Measurements from ENCODE around the gene ELMOD2. TPM values are rescaled to one million over a fixed set of nuclear protein-coding genes. Genes with fewer than 3 reads are reported as not detected.

ELMOD2 gene
- total and polyA plus RNA-seq, 12 donors, result 13.3 to 48.5 (median 32.9) TPM

DNA sequence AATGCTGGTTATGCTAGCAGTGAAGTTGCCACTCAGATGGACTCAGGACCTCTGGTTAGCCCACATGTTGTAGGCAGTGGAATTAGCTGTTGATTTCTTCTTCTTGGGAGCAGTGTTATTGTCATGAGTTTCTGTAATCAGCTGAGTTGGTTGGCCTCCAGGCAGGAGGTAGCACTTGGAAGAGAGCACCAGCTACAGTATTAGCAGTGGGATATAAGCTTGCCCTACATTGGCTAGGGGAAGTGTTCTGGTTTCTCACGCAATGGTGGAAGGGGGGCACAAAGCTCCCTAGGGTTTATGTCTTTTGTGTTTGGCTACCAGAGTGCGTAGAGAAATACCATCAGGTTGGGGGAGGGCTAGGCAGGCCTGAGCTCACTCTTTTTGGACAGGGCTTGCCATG lies 78.7 kb downstream of the ELMOD2 start:
- H3K27me3 ChIP-seq, result no peaks in the 10 kb centered on the region
- intact Hi-C loops (cut with DNase I), result loop anchor here (10.0 kb wide), 2 partner anchors 238 to 242 kb away; no protein-coding TSS in a partner anchor
- no peaks in the 10 kb centered on the region for H3K36me3 ChIP-seq (replicated peaks in 1 of 2)
- H3K9me3 ChIP-seq (replicated peaks in 1 of 3), result no peaks in the 10 kb centered on the region
- no peak overlapping the region for H3K27ac ChIP-seq
- no peak overlapping the region for H3K4me3 ChIP-seq
- TF ChIP-seq POLR2A (IDR thresholded peaks at IDR 0.05), result no peak
- TF ChIP-seq, protein P1, sequence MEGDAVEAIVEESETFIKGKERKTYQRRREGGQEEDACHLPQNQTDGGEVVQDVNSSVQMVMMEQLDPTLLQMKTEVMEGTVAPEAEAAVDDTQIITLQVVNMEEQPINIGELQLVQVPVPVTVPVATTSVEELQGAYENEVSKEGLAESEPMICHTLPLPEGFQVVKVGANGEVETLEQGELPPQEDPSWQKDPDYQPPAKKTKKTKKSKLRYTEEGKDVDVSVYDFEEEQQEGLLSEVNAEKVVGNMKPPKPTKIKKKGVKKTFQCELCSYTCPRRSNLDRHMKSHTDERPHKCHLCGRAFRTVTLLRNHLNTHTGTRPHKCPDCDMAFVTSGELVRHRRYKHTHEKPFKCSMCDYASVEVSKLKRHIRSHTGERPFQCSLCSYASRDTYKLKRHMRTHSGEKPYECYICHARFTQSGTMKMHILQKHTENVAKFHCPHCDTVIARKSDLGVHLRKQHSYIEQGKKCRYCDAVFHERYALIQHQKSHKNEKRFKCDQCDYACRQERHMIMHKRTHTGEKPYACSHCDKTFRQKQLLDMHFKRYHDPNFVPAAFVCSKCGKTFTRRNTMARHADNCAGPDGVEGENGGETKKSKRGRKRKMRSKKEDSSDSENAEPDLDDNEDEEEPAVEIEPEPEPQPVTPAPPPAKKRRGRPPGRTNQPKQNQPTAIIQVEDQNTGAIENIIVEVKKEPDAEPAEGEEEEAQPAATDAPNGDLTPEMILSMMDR (IDR thresholded peaks at IDR 0.05), result no peak
- DNase-seq, result no peak
- WGBS, 4 donors, result 82 to 91% (median 87%) methylated on average over 2 of the region's 2 CpGs
- H3K4me1 ChIP-seq (replicated peaks in 1 of 2), result no peaks in the 10 kb centered on the region

DNA sequence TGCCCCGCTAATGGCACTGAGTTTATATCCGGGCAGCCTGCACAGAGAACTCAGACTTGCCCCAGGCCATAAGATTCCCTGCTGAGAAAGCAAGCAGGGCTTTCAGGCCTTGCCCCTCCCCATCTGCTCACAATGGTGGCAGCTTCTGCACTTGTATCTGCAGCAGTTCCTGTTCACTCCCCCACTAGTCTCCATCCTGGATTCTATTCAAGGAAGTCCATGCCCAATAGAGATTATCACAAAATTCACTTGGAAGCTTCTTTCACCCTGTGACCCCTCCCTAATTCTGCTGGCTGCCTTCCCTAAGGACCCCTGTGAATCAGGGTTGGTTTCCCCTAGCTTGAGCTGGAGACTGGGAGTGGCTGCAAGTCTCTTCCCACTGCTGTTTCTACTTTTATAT lies 79.3 kb downstream of the ELMOD2 start:
- Histone ChIP-seq H3K27me3 (no peaks in the 10 kb centered on the region), H3K27ac (no peak overlapping the region), H3K36me3 (replicated peaks in 1 of 2) (no peaks in the 10 kb centered on the region), H3K4me1 (replicated peaks in 1 of 2) (no peaks in the 10 kb centered on the region), H3K4me3 (no peak overlapping the region), H3K9me3 (replicated peaks in 1 of 3) (no peaks in the 10 kb centered on the region)
- intact Hi-C loops (cut with DNase I), result loop anchor here (10.0 kb wide), 2 partner anchors 238 to 242 kb away; no protein-coding TSS in a partner anchor
- WGBS, 4 donors, result 47 to 100% (median 65%) methylated on average over 1 to 2 of the region's 2 CpGs
- no peak for DNase-seq
- no peak for TF ChIP-seq POLR2A (IDR thresholded peaks at IDR 0.05)
- TF ChIP-seq, protein P1 (IDR thresholded peaks at IDR 0.05), result no peak

Small RNA genes within 50 kb of the gene (small RNA-seq; reads per million reads assigned to genes)
- gene AC108019.1 (0 reads per million in 2 donors), gene RN7SL152P (0 reads per million in 2 donors)

Other genes with a start within 250 kb of the ELMOD2 start
- 10 to 100 TPM; 28.5 to 82.9 (median 45.5) TPM for gene SCOC, start 150.5 kb upstream of the ELMOD2 start, total RNA-seq
- 100 to 1,000 TPM in 1 of 3 donors, 10 to 100 TPM in 2; 38.8 to 101 (median 46.7) TPM for gene SCOC, start 150.5 kb upstream of the ELMOD2 start, polyA plus RNA-seq
- 1 to 10 TPM in 4 of 9 donors, under 1 TPM in 4, not detected in 1; 0.29 to 9.0 (median 1.2) TPM for gene CLGN, start 96.5 kb upstream of the ELMOD2 start, total RNA-seq
- 1 to 10 TPM in 2 of 3 donors, under 1 TPM in 1; 0.47 to 8.2 (median 2.5) TPM for gene CLGN, start 96.5 kb upstream of the ELMOD2 start, polyA plus RNA-seq
- gene MGAT4D, start 25.9 kb upstream of the ELMOD2 start, total RNA-seq, result not detected
- gene MGAT4D, start 25.9 kb upstream of the ELMOD2 start, polyA plus RNA-seq, result not detected
- not detected for gene UCP1, start 44.8 kb downstream of the ELMOD2 start, total RNA-seq
- 1 to 10 TPM in 1 of 3 donors, under 1 TPM in 1, not detected in 1; 0.16 to 1.3 TPM for gene UCP1, start 44.8 kb downstream of the ELMOD2 start, polyA plus RNA-seq
- gene TBC1D9, start 232.2 kb downstream of the ELMOD2 start, total RNA-seq, result 10 to 100 TPM in 8 of 9 donors, 1 to 10 TPM in 1; 8.2 to 27.7 (median 15.6) TPM
- gene TBC1D9, start 232.2 kb downstream of the ELMOD2 start, polyA plus RNA-seq, result 10 to 100 TPM in 1 of 3 donors, 1 to 10 TPM in 2; 3.8 to 14.4 (median 7.5) TPM